Adrenal gland (tissue), 12 donors: ENCODE data around the gene PPIL6. TPM values are rescaled to one million over a fixed set of nuclear protein-coding genes. Genes with fewer than 3 reads are reported as not detected.

Experiments used
- DNase-seq, 7 donors: peaks; one replicate each; pipeline ENCODE4 v3.0.0-alpha.2; 2019 to 2020
- H3K27ac ChIP-seq, 5 donors: fragments of 200-600 bp; sonication (generic) in 4 of 5; 1 replicate in 3 of 5; 2 replicates in 2 of 5; pipeline versions ENCODE4 v1.5.1 to v1.8.0; 2016 to 2020; ENCODE audit warnings: mild to moderate bottlenecking in 1 of 5
- H3K27me3 ChIP-seq: fragments of 200-600 bp; 2 replicates; pipeline ENCODE4 v1.8.0; 2021
- H3K36me3 ChIP-seq, 2 donors: fragments of 200-600 bp; replicated peaks in 1 of 2; 1 replicate in 1 of 2; 2 replicates in 1 of 2; pipeline versions ENCODE4 v1.5.1 to v1.8.0; 2018 to 2022
- H3K4me1 ChIP-seq, 2 donors: fragments of 200-600 bp; replicated peaks in 1 of 2; 1 replicate in 1 of 2; 2 replicates in 1 of 2; pipeline versions ENCODE4 v1.5.1 to v1.8.0; 2018 to 2021
- H3K4me3 ChIP-seq, 4 donors: fragments of 200-600 bp; sonication (generic) in 3 of 4; one replicate each; pipeline ENCODE4 v1.5.1; 2016 to 2018
- H3K9me3 ChIP-seq, 3 donors: fragments of 200-600 bp; sonication (generic) in 1 of 3; replicated peaks in 1 of 3; 1 replicate in 2 of 3; 2 replicates in 1 of 3; pipeline versions ENCODE4 v1.5.1 to v1.8.0; 2016 to 2021
- POLR2A ChIP-seq, 2 donors: fragments of 450-650 bp; IDR thresholded peaks; one replicate each; pipeline ENCODE4 v1.6.1; 2017; ENCODE audit warnings: antibody characterized with exemption in 2 of 2, mild to moderate bottlenecking in 2 of 2, moderate library complexity in 1 of 2
- WGBS, 4 donors: extraction: QIAGEN DNeasy Blood & Tissue Kit in 2 of 4; methylation state at CpG; one replicate each; pipeline versions ENCODE4 v1.1.5 to v1.1.7; 2013 to 2017; 5-methylcytosine and 5-hydroxymethylcytosine counted together
- intact Hi-C, 2 donors: fragments of 100-400 bp; cut with DNase I; formaldehyde crosslinking; loops; one replicate each; pipeline versions ENCODE4 v1.14.1 to v1.15.0; 2022 to 2023
- polyA plus RNA-seq, 3 donors: library from polyadenylated mRNA; stranded (reverse); fragments of 200-250 nt in 2 of 3; fragments of 350-450 nt in 1 of 3; fragmentation: Illumina TruSeq in 1 of 3; extraction: RNeasy Lipid Tissue Mini Kit (QIAGEN cat#74804) in 1 of 3; gene quantifications; one replicate each; pipeline ENCODE4 v1.2.3, GENCODE V29; 2013 to 2014
- total RNA-seq, 9 donors: library from RNA; depleted of rRNA in 4 of 9; stranded (reverse); fragments of >200 nt in 4 of 9; fragments of 120-200 nt in 1 of 9; fragmentation: NEBNext Ultra II Directional in 1 of 9; extraction: Animal tissue kit (Norgen Biotek cat#: 25700) in 1 of 9; gene quantifications; one replicate each; pipeline versions ENCODE4 v1.1.0 to v1.2.4, GENCODE V29; 2013 to 2023
- TF ChIP-seq, protein P1 (sequence below), 6 experiments: fragments of 450-650 bp in 4 of 6; fragments of 200-600 bp in 2 of 6; sonication (generic) in 1 of 6; IDR thresholded peaks; 1 replicate in 5 of 6; 2 replicates in 1 of 6; pipeline versions ENCODE4 v1.5.1 to v1.8.0; 2016 to 2021; ENCODE audit warnings: antibody characterized with exemption in 6 of 6, mild to moderate bottlenecking in 2 of 6, moderate library complexity in 1 of 6
- donor health status: healthy with polysubstance abuse.
- donor health status: Bipolar disorder and iron deficiency.
- donor health status: DM: yes; HTN: yes; CAD: no.
- donor health status: DM: no; HTN: no; CAD: no.
- donor health status: DM: no; HTN: no; CAD: no.
- donor health status: DM: yes; HTN: yes; CAD: no.

PPIL6 gene
- total and polyA plus RNA-seq, 12 donors: 0.48 to 3.3 (median 1.3) TPM

DNA sequence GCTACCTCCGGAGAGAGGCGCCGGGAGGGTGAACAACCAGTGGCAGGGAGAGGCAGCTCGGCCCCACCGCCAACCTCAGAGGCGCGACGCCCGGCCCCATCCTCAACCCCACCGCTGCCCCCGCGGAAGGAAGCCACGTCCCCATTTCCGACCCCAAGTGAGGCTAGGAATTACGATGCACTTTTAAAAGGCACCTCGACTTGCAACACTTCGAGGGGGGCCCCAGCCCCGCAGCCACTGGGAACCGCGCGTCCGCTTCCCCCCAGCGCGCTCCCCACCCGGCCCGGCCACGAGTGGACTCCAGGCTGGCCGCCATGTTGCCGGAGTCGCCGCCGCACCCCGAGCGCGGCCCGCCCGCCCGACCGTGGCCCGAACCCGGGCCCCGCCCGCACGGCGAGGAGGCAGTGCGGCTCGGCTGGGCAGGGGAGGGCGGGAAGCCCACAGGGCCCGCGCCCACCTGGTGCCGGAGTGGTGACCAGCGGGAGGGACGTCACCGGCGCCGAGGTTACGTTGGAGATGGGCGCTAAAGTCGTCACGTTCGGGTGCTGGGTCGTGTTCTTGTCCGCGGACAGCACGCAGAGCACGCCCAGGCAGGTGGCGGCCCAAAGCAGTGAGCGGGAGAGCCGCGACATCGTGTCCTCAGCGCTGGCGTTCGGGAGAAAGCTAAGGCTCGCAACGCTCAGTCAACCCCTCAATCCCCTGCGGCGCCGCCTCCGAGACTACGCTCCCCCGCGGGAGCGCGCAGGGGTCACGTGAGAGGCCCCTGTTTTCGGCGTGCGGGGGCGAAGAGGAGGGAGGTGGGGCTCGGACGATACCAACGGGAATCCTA lies 58.5 kb downstream of the PPIL6 start, which contains the start of gene CD164:
Gene CD164 (minus strand): TSS at position 721 of the 829 bp plus-strand sequence. CDS start 89 bp downstream, at position 632.
- intact Hi-C loops: loop anchor here in 1 of 2 donors (5.0 kb wide), 1 partner anchor 195 kb away; no protein-coding TSS in a partner anchor
- H3K4me1 ChIP-seq: peaks cover 24 to 43% of the 10 kb centered on the region in 2 donors
- TF ChIP-seq POLR2A (IDR thresholded peaks at IDR 0.05): peak; percentile 94 to 98
- TF ChIP-seq, protein P1, sequence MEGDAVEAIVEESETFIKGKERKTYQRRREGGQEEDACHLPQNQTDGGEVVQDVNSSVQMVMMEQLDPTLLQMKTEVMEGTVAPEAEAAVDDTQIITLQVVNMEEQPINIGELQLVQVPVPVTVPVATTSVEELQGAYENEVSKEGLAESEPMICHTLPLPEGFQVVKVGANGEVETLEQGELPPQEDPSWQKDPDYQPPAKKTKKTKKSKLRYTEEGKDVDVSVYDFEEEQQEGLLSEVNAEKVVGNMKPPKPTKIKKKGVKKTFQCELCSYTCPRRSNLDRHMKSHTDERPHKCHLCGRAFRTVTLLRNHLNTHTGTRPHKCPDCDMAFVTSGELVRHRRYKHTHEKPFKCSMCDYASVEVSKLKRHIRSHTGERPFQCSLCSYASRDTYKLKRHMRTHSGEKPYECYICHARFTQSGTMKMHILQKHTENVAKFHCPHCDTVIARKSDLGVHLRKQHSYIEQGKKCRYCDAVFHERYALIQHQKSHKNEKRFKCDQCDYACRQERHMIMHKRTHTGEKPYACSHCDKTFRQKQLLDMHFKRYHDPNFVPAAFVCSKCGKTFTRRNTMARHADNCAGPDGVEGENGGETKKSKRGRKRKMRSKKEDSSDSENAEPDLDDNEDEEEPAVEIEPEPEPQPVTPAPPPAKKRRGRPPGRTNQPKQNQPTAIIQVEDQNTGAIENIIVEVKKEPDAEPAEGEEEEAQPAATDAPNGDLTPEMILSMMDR (IDR thresholded peaks at IDR 0.05): peak in 1 of 6 experiments; percentile 4
- no peaks in the 10 kb centered on the region for H3K27me3 ChIP-seq
- peak within 1 kb of the TSS; percentile 85 to 97 (median 94) for H3K4me3 ChIP-seq
- H3K36me3 ChIP-seq: peaks cover 0 to 10% of the 10 kb centered on the region in 2 donors
- 0 to 1% (median 0%) methylated on average over 4 to 93 of the region's 93 CpGs for WGBS, 4 donors
- peak within 1 kb of the TSS; percentile 95 to 100 (median 99) for H3K27ac ChIP-seq
- no peaks in the 10 kb centered on the region for H3K9me3 ChIP-seq
- peak; percentile 91 to 95 (median 94) for DNase-seq

DNA sequence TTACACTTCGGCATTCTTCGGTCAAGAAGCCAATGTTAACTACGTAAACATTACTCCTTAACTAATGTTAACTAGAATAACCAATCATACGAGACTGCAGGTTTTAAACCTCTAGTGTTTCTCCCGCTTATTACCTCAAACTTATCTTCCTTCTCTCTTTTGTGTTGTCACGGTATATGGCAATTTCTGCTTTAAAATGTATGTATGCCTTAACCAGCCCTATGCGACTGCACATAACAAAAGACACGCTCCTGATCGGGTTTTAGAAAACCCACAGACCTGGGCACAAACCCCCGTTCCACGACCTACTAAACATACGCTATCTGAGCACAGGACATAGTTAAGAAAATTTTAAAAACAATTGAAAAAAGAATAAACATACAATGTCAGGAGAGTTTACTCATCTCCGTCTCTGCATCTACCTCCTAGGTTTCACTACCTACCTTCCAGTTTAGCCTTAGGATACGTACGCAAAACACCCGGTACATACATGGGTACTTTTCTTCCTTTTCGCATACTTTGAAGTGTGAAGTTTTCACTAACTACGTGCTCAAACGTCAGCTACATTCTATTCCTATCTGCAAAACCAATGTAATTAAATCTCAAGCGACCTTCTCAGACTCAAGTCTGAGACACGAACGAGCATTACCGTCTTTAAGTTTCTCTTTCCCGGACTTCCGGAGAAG lies 59.2 kb downstream of the PPIL6 start:
- WGBS, 4 donors: 0% methylated on average over 25 of the region's 25 CpGs
- intact Hi-C loops: loop anchor here in 1 of 2 donors (5.0 kb wide), 1 partner anchor 194 kb away; no protein-coding TSS in a partner anchor
- H3K27me3 ChIP-seq: no peaks in the 10 kb centered on the region

DNA sequence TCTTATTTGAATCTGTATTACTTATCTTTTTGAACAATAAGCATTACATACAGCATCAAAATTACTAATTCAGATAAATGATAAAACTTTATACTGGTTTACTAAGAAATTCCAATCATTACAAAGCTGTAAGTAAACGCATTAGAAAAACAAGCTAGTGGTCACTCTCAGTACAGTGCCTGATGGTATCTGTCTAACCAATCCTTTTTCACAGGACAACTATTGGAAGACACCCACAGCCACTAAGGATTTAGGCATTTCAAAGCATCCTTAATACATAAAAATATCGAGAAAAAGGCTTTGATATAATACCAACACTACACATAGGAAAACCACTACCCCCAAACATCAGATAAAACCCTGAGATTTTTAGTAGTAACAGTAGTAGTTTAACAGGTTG lies 60.7 kb downstream of the PPIL6 start:
- peaks cover 0 to 33% of the 10 kb centered on the region in 2 donors for H3K36me3 ChIP-seq
- DNase-seq: no peak
- peaks cover 24 to 44% of the 10 kb centered on the region in 2 donors for H3K4me1 ChIP-seq
- WGBS, 4 donors: 27 to 39% (median 31%) methylated on average over 2 of the region's 2 CpGs
- H3K4me3 ChIP-seq: peak overlapping the region in 1 of 4 donors; percentile 92
- intact Hi-C loops: loop anchor here in 1 of 2 donors (5.0 kb wide), 1 partner anchor 192 kb away; no protein-coding TSS in a partner anchor
- no peaks in the 10 kb centered on the region for H3K27me3 ChIP-seq
- H3K9me3 ChIP-seq: no peaks in the 10 kb centered on the region
- no peak for TF ChIP-seq POLR2A (IDR thresholded peaks at IDR 0.05)
- TF ChIP-seq, protein P1 (IDR thresholded peaks at IDR 0.05): no peak
- no peak overlapping the region for H3K27ac ChIP-seq

More for the DNA sequence above, 59.2 kb downstream of the PPIL6 start:
- Histone ChIP-seq H3K4me1 (peaks cover 24 to 46% of the 10 kb centered on the region in 2 donors), H3K9me3 (no peaks in the 10 kb centered on the region), H3K4me3 (peak overlapping the region; percentile 85 to 97 (median 94)), H3K27ac (peak overlapping the region; percentile 95 to 100 (median 99)), H3K36me3 (peaks cover 0 to 18% of the 10 kb centered on the region in 2 donors)
- DNase-seq: no peak
- TF ChIP-seq POLR2A (IDR thresholded peaks at IDR 0.05): peak in 1 of 2 donors; percentile 14
- TF ChIP-seq, protein P1 (IDR thresholded peaks at IDR 0.05): peak in 1 of 6 experiments; percentile 9

DNA sequence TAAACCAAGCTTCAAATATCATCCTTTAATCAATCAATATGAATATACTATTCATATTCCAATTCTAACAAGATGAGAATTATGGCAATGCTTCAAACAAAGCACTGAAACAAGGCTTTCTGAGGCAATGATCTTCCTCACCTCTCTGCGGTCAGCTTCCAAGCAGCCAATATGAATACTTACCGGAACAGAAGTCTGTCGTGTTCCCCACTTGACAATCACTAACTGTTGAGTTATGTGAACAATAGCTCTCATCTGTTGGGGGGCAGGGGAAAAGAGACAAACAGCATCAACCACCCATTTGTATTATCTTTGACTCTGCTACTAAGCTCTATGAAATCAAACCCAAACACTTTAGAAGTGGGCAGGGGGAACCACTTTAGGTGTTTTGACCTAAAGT lies 62.7 kb downstream of the PPIL6 start:
- TF ChIP-seq, protein P1 (IDR thresholded peaks at IDR 0.05): no peak
- TF ChIP-seq POLR2A (IDR thresholded peaks at IDR 0.05): no peak
- Histone ChIP-seq H3K27ac (no peak overlapping the region), H3K4me3 (no peak overlapping the region), H3K27me3 (no peaks in the 10 kb centered on the region), H3K36me3 (peaks cover 0 to 49% of the 10 kb centered on the region in 2 donors), H3K9me3 (no peaks in the 10 kb centered on the region), H3K4me1 (peaks cover 12 to 46% of the 10 kb centered on the region in 2 donors)
- intact Hi-C loops: no loop called here
- 74 to 83% (median 79%) methylated on average over 3 of the region's 3 CpGs for WGBS, 4 donors
- no peak for DNase-seq
